Pons (tissue), 1 donor: ENCODE results near the gene CEP128.

Source experiments
- DNase-seq: peaks from one replicate; pipeline ENCODE4 v3.0.0-alpha.2; 2016; ENCODE audit warnings: low spot score

The CEP128 gene

GRCh38 chr14:80771201-80771600 lies 170.3 kb downstream of the CEP128 start:
- DNase-seq: no peak

- DNase-seq: no peak
Measured at GRCh38 chr14:80770114-80770908, 171.2 kb downstream of the CEP128 start.

- no peak for DNase-seq
Measured at GRCh38 chr14:80768646-80769045, 172.9 kb downstream of the CEP128 start.

- no peak for DNase-seq
Measured at GRCh38 chr14:80764921-80765507, 176.5 kb downstream of the CEP128 start.

- DNase-seq: no peak
Measured at GRCh38 chr14:80764496-80764895, 177.0 kb downstream of the CEP128 start.

GRCh38 chr14:80762641-80763228 lies 178.8 kb downstream of the CEP128 start:
- DNase-seq: no peak

- DNase-seq: no peak
Measured at GRCh38 chr14:80754696-80755095, 186.8 kb downstream of the CEP128 start.

GRCh38 chr14:80751285-80751684 lies 190.3 kb downstream of the CEP128 start:
- DNase-seq: no peak

- DNase-seq: no peak
Measured at GRCh38 chr14:80726211-80726610, 215.3 kb downstream of the CEP128 start.

- no peak for DNase-seq
Measured at GRCh38 chr14:80718940-80719339, 222.6 kb downstream of the CEP128 start.

- DNase-seq: no peak
Measured at GRCh38 chr14:80714474-80714873, 227.1 kb downstream of the CEP128 start.

GRCh38 chr14:80713076-80713850 lies 228.3 kb downstream of the CEP128 start:
- no peak for DNase-seq

GRCh38 chr14:80705241-80705980 lies 236.1 kb downstream of the CEP128 start:
- no peak for DNase-seq

GRCh38 chr14:80700601-80701000 lies 240.9 kb downstream of the CEP128 start:
- no peak for DNase-seq

GRCh38 chr14:80699861-80700260 lies 241.7 kb downstream of the CEP128 start:
- no peak for DNase-seq

- no peak for DNase-seq
Measured at GRCh38 chr14:80698974-80699373, 242.6 kb downstream of the CEP128 start.

- no peak for DNase-seq
Measured at GRCh38 chr14:80695869-80696268, 245.7 kb downstream of the CEP128 start.

GRCh38 chr14:80692903-80693302 lies 248.6 kb downstream of the CEP128 start:
- DNase-seq: no peak

GRCh38 chr14:80681651-80682050 lies 259.9 kb downstream of the CEP128 start:
- DNase-seq: no peak

GRCh38 chr14:80679273-80679672 lies 262.3 kb downstream of the CEP128 start:
- no peak for DNase-seq

- DNase-seq: no peak
Measured at GRCh38 chr14:80678436-80678835, 263.1 kb downstream of the CEP128 start.

GRCh38 chr14:80669426-80669825 lies 272.1 kb downstream of the CEP128 start:
- no peak for DNase-seq
